Measurements from ENCODE around the gene KISS1R.

- TF ChIP-seq CTCF (conservative IDR thresholded peaks at IDR 0.05; ENCODE audit: low read length) (no peak), EZH2phosphoT487 (IDR thresholded peaks at IDR 0.05; ENCODE audit: borderline replicate concordance) (no peak)
Observed at GRCh38 chr19:900043-900301, 17.2 kb upstream of the KISS1R start.
